ENCODE data around the gene SEPTIN7. TPM values are rescaled to one million over a fixed set of nuclear protein-coding genes. Genes with fewer than 3 reads are reported as not detected.

Gene SEPTIN7
- polyA plus RNA-seq, 1 donor (not counting 4 experiments of a cell fraction or from before 2014, with no cell fraction given), result 284 TPM

DNA sequence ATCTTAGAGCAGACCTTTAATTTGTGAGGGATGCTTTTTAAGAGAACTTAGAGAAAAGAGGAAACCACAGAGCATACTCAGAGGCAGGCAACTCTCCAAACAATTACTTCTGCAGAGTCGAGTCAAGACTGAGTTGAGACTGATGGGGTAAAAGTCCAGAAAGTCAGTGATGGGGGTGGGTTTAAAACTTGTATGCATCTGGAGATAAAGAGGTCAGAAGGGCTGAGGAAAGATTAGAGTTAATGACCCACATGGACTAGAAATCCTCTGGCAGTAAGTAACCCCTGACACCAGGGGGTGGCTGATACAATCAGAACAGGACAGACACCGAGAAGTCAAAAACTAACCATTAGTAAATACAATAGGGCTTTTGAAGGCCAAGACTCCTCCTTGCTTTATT, 42.4 kb upstream of the SEPTIN7 start:
- no peaks in the 10 kb centered on the region for H3K27me3 ChIP-seq (ENCODE audit: control insufficient read depth, extremely low read depth, insufficient read depth, low read length)
- H4K20me1 ChIP-seq (ENCODE audit: control insufficient read depth, extremely low read depth, insufficient read depth, low read length), result no peaks in the 10 kb centered on the region
- TF ChIP-seq, protein P1, sequence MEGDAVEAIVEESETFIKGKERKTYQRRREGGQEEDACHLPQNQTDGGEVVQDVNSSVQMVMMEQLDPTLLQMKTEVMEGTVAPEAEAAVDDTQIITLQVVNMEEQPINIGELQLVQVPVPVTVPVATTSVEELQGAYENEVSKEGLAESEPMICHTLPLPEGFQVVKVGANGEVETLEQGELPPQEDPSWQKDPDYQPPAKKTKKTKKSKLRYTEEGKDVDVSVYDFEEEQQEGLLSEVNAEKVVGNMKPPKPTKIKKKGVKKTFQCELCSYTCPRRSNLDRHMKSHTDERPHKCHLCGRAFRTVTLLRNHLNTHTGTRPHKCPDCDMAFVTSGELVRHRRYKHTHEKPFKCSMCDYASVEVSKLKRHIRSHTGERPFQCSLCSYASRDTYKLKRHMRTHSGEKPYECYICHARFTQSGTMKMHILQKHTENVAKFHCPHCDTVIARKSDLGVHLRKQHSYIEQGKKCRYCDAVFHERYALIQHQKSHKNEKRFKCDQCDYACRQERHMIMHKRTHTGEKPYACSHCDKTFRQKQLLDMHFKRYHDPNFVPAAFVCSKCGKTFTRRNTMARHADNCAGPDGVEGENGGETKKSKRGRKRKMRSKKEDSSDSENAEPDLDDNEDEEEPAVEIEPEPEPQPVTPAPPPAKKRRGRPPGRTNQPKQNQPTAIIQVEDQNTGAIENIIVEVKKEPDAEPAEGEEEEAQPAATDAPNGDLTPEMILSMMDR (optimal IDR thresholded peaks at IDR 0.05 in 1 of 3, IDR thresholded peaks at IDR 0.05 in 1 of 3, conservative IDR thresholded peaks at IDR 0.05 in 1 of 3; ENCODE audit: extremely low read depth in 1 of 3, insufficient read depth in 2 of 3, low read length in 3 of 3), result no peak
- no peak for TF ChIP-seq EZH2 (IDR thresholded peaks at IDR 0.05; ENCODE audit: low read length)
- H3K36me3 ChIP-seq (ENCODE audit: control insufficient read depth in 2 of 2, extremely low read depth in 1 of 2, insufficient read depth in 2 of 2, low read length in 2 of 2), result no peaks in the 10 kb centered on the region
- DNase-seq (ENCODE audit: low read depth, low spot score) (no peak), FAIRE-seq (peak; percentile 20)
- no peak overlapping the region for H3K4me3 ChIP-seq (ENCODE audit: control insufficient read depth in 2 of 3, extremely low read depth in 1 of 3, insufficient read depth in 2 of 3, low read depth in 1 of 3, low read length in 3 of 3)
- H3K9ac ChIP-seq (ENCODE audit: control insufficient read depth, extremely low read depth, insufficient read depth, low read length), result no peak overlapping the region
- H3K9me3 ChIP-seq (ENCODE audit: control insufficient read depth, low read depth, low read length), result no peaks in the 10 kb centered on the region
- no peak overlapping the region for H3K27ac ChIP-seq (ENCODE audit: control insufficient read depth, insufficient read depth, low read length)
- dilution Hi-C loops (cut with MboI; ENCODE audit: extremely low pct_ligation_motif_present, low sequenced_read_pairs), result no loop called here
- H3K79me2 ChIP-seq (ENCODE audit: control insufficient read depth, insufficient read depth, low read length), result no peaks in the 10 kb centered on the region
- no peaks in the 10 kb centered on the region for H3K9me1 ChIP-seq (ENCODE audit: control insufficient read depth, extremely low read depth, insufficient read depth, low read length)
- no peak overlapping the region for H3K4me2 ChIP-seq (ENCODE audit: control insufficient read depth, extremely low read depth, insufficient read depth, low read depth, low read length)
- H3K4me1 ChIP-seq (ENCODE audit: control insufficient read depth, extremely low read depth, insufficient read depth, low read length), result peaks cover 19% of the 10 kb centered on the region
- no peak overlapping the region for H2AFZ ChIP-seq (ENCODE audit: control insufficient read depth, low read length)

DNA sequence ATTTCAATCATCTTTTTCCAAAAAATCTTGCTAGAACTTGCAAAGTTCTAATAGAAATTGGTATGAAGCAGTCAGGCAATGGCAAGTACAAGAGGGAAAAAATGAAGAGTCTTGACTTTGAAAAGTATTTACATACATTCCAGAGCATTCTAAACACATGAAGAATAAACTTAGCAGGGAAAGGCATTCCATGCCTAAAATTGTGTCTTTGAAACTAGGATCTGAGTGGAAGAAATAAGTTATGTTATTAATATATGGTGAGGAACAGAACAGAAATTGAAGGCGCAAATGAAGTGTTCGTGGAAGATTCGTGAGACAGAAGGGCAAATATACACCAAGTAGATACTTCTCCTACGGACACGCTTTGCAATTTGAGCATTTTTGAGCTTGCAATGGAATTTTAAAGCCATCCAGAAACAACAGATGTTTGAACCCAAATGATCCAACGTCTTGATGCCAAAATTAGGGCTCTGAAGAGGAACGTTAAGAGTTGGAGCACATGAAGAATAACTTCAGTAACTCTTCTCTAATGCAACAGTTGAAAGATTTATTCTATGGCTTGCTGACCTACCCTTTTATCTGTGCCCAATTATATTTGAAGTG, 40.6 kb upstream of the SEPTIN7 start:
- Histone ChIP-seq H3K36me3 (ENCODE audit: control insufficient read depth in 2 of 2, extremely low read depth in 1 of 2, insufficient read depth in 2 of 2, low read length in 2 of 2) (no peaks in the 10 kb centered on the region), H3K4me2 (ENCODE audit: control insufficient read depth, extremely low read depth, insufficient read depth, low read depth, low read length) (no peak overlapping the region), H3K79me2 (ENCODE audit: control insufficient read depth, insufficient read depth, low read length) (no peaks in the 10 kb centered on the region), H3K9me3 (ENCODE audit: control insufficient read depth, low read depth, low read length) (no peaks in the 10 kb centered on the region), H3K4me3 (ENCODE audit: control insufficient read depth in 2 of 3, extremely low read depth in 1 of 3, insufficient read depth in 2 of 3, low read depth in 1 of 3, low read length in 3 of 3) (no peak overlapping the region), H3K9me1 (ENCODE audit: control insufficient read depth, extremely low read depth, insufficient read depth, low read length) (no peaks in the 10 kb centered on the region), H3K4me1 (ENCODE audit: control insufficient read depth, extremely low read depth, insufficient read depth, low read length) (peaks cover 19% of the 10 kb centered on the region), H3K27ac (ENCODE audit: control insufficient read depth, insufficient read depth, low read length) (no peak overlapping the region), H3K9ac (ENCODE audit: control insufficient read depth, extremely low read depth, insufficient read depth, low read length) (no peak overlapping the region), H4K20me1 (ENCODE audit: control insufficient read depth, extremely low read depth, insufficient read depth, low read length) (no peaks in the 10 kb centered on the region), H2AFZ (ENCODE audit: control insufficient read depth, low read length) (no peak overlapping the region), H3K27me3 (ENCODE audit: control insufficient read depth, extremely low read depth, insufficient read depth, low read length) (no peaks in the 10 kb centered on the region)
- FAIRE-seq (no peak), DNase-seq (ENCODE audit: low read depth, low spot score) (no peak)
- dilution Hi-C loops (cut with MboI; ENCODE audit: extremely low pct_ligation_motif_present, low sequenced_read_pairs), result no loop called here
- no peak for TF ChIP-seq EZH2 (IDR thresholded peaks at IDR 0.05; ENCODE audit: low read length)
- TF ChIP-seq, protein P1 (optimal IDR thresholded peaks at IDR 0.05 in 1 of 3, IDR thresholded peaks at IDR 0.05 in 1 of 3, conservative IDR thresholded peaks at IDR 0.05 in 1 of 3; ENCODE audit: extremely low read depth in 1 of 3, insufficient read depth in 2 of 3, low read length in 3 of 3), result no peak

Data from keratinocyte (primary cell).